ENCODE results near the gene KIF23. TPM values are rescaled to one million over a fixed set of nuclear protein-coding genes. Genes with fewer than 3 reads are reported as not detected.

KIF23 gene
- polyA plus RNA-seq, 1 donor, result 15.9 TPM

DNA sequence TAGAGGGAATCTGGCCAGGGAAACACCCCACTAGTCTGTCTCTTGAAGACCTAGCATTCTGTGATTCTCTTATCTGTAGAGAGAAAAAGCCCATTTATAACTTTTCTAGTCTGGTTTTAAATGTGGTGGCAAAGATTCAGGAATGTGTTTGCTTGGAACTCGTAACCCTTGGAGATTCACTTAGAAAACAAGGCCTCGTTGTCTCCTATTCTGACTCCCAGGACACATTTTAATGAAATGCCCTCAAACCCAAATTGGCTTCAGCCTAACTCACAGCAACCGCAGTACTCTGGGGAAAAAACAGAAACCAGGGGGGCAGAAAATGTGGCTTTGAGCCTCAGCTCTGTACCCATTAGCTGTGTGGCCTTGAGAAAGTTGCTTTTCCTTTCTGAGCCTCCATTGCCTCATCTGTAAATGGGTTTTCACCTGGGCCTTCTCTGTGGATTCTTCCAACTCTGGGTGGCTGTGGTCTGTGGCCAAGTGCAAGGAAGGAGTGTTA, 75.0 kb downstream of the KIF23 start:
- DNase-seq, result peak in 1 of 2 donors; percentile 15
- H3K36me3 ChIP-seq (ENCODE audit: control insufficient read depth, insufficient read depth, low read length), result no peaks in the 10 kb centered on the region
- no peak overlapping the region for H3K4me3 ChIP-seq (ENCODE audit: low read length)
- peaks cover 11% of the 10 kb centered on the region for H3K27me3 ChIP-seq (ENCODE audit: control insufficient read depth, insufficient read depth, low read length)
- no peaks in the 10 kb centered on the region for H3K9me3 ChIP-seq (ENCODE audit: control insufficient read depth, low read depth, low read length)
- WGBS (ENCODE audit: insufficient coverage, low lambda C conversion rate), result no CpG with 5 or more reads among the region's 3 CpGs
- no peaks in the 10 kb centered on the region for H3K4me1 ChIP-seq (ENCODE audit: control insufficient read depth, insufficient read depth, low read length)
- H3K27ac ChIP-seq (ENCODE audit: low read length), result no peak overlapping the region

DNA sequence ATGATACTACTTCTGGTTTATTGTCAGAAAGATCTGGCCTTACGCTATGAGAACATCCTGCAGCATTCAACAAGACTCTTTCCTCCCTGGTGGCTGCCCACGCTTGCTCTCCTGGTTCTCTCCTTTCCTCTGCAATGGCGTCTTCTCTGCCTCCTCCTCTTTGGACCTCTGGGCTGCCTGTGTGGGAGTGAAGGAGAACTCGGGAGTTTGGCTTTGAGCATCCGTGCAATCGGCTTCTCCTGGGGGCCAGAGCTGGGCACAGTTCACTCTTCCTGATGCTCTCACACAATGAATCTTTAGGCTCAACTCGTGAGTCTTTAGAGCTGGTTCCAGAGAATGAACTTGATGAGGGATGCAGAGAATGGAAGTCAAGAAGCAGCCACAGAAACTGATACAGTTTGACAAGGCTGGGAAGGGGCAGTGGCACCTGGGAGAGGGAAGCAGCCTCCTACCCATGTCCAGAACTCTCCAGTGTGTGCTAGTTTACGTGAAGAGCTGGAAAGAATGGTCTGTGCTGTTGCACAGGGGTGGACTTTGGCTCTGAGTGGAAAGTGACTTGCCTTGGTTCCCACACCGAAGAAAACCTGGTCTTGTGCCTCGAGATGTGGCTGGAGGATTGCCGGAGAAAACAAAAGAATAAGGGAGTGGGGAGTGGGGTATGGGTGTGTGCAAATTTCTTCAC, 76.3 kb downstream of the KIF23 start:
- Histone ChIP-seq H3K27me3 (ENCODE audit: control insufficient read depth, insufficient read depth, low read length) (peaks cover 2% of the 10 kb centered on the region), H3K9me3 (ENCODE audit: control insufficient read depth, low read depth, low read length) (no peaks in the 10 kb centered on the region), H3K36me3 (ENCODE audit: control insufficient read depth, insufficient read depth, low read length) (no peaks in the 10 kb centered on the region), H3K27ac (ENCODE audit: low read length) (no peak overlapping the region), H3K4me1 (ENCODE audit: control insufficient read depth, insufficient read depth, low read length) (no peaks in the 10 kb centered on the region), H3K4me3 (ENCODE audit: low read length) (no peak overlapping the region)
- DNase-seq, result no peak
- WGBS (ENCODE audit: insufficient coverage, low lambda C conversion rate), result 73% methylated on average over 2 of the region's 11 CpGs

DNA sequence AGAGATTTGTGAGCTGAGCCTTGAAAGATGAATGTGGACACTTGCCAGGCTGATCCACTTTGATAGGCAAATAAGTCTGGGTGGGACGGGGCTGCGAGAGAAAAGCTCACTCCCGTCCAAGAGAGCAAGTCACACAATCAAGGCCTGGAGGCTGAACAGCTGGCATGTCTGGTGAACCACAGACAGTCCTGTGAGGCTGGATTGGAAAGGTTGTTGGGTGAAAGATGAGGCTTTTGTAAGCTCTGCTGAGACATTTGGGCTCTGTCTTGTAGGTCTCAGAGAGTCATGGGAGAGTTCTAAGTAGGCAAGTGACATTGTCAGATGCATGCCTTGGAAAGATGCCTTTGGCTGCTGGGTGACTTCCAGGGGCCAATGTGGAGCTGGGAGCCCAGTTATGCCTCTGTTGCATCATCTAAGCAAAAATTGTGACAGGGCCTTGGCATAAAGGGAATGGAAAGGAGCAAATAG, 76.9 kb downstream of the KIF23 start:
- no CpG with 5 or more reads among the region's 3 CpGs for WGBS (ENCODE audit: insufficient coverage, low lambda C conversion rate)
- Histone ChIP-seq H3K36me3 (ENCODE audit: control insufficient read depth, insufficient read depth, low read length) (no peaks in the 10 kb centered on the region), H3K27ac (ENCODE audit: low read length) (no peak overlapping the region), H3K27me3 (ENCODE audit: control insufficient read depth, insufficient read depth, low read length) (peaks cover 2% of the 10 kb centered on the region), H3K4me1 (ENCODE audit: control insufficient read depth, insufficient read depth, low read length) (no peaks in the 10 kb centered on the region), H3K4me3 (ENCODE audit: low read length) (no peak overlapping the region), H3K9me3 (ENCODE audit: control insufficient read depth, low read depth, low read length) (no peaks in the 10 kb centered on the region)
- no peak for DNase-seq

DNA sequence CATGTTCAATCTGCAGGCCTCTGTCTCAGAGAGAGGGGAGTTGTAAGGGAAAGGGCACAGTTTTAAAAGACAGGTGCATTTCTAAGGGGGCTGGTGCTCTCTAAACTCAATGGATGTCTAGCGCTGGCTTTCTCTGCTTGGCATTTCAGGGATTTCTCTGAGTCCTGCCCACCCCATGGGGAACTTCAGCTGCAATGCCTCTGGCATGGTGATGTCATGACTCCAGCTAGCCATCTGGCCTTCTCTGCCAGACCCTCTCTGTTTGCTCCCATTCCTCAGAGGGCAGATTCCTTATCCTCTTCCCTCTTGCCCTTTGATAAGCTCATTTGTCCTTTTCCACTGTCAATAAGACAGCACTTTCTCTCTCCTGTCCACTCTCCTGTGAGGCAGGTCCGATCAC, 79.3 kb downstream of the KIF23 start:
- WGBS (ENCODE audit: insufficient coverage, low lambda C conversion rate), result no CpG with 5 or more reads among the region's 2 CpGs
- no peaks in the 10 kb centered on the region for H3K36me3 ChIP-seq (ENCODE audit: control insufficient read depth, insufficient read depth, low read length)
- H3K4me1 ChIP-seq (ENCODE audit: control insufficient read depth, insufficient read depth, low read length), result no peaks in the 10 kb centered on the region
- no peak overlapping the region for H3K27ac ChIP-seq (ENCODE audit: low read length)
- no peaks in the 10 kb centered on the region for H3K9me3 ChIP-seq (ENCODE audit: control insufficient read depth, low read depth, low read length)
- no peak for DNase-seq
- H3K4me3 ChIP-seq (ENCODE audit: low read length), result no peak overlapping the region
- H3K27me3 ChIP-seq (ENCODE audit: control insufficient read depth, insufficient read depth, low read length), result peaks cover 2% of the 10 kb centered on the region

DNA sequence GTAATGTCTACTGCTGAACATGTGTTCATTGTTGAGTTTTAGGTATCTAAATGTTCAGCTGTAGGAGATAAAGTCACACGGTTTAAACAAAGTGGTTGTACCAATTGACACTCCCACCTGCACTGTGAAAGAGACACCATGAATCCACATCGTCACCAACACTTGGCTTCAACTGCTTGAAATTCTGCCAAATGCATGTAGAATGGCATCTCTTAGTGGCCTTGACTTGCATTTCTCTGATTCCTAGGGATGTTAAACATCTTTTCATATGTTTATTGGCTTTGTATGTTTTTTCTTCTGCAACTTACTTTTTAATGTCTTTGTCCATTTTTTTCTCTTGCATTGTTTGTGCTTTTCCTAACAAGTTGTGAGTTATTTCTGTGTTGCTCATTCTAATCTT, 81.9 kb downstream of the KIF23 start:
- Histone ChIP-seq H3K36me3 (ENCODE audit: control insufficient read depth, insufficient read depth, low read length) (no peaks in the 10 kb centered on the region), H3K4me1 (ENCODE audit: control insufficient read depth, insufficient read depth, low read length) (no peaks in the 10 kb centered on the region), H3K9me3 (ENCODE audit: control insufficient read depth, low read depth, low read length) (no peaks in the 10 kb centered on the region), H3K27me3 (ENCODE audit: control insufficient read depth, insufficient read depth, low read length) (peaks cover under 1% of the 10 kb centered on the region), H3K27ac (ENCODE audit: low read length) (no peak overlapping the region), H3K4me3 (ENCODE audit: low read length) (no peak overlapping the region)
- no CpG with 5 or more reads among the region's 2 CpGs for WGBS (ENCODE audit: insufficient coverage, low lambda C conversion rate)
- DNase-seq, result no peak

DNA sequence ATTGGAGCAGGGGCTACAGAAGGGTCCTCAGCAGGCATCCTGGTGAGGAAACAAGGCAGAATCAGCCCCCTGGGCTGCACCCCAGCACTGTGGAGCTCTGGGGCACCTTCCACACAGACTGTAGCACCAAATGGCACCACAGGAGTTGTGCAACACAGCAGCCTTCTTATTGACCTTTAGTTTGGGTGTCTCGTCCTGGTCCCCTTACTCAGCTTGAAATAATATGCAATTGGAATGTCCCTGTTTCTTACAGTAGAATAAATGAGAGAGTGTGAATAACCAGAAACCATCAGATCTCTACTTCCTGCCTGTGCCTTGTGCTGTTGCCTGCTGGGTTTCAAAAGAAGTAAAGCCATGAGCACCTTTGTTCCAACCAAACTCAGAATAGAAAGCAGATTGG, 82.9 kb downstream of the KIF23 start:
- no CpG with 5 or more reads among the region's 1 CpG for WGBS (ENCODE audit: insufficient coverage, low lambda C conversion rate)
- Histone ChIP-seq H3K36me3 (ENCODE audit: control insufficient read depth, insufficient read depth, low read length) (no peaks in the 10 kb centered on the region), H3K4me3 (ENCODE audit: low read length) (no peak overlapping the region), H3K4me1 (ENCODE audit: control insufficient read depth, insufficient read depth, low read length) (no peaks in the 10 kb centered on the region), H3K27me3 (ENCODE audit: control insufficient read depth, insufficient read depth, low read length) (no peaks in the 10 kb centered on the region), H3K27ac (ENCODE audit: low read length) (no peak overlapping the region), H3K9me3 (ENCODE audit: control insufficient read depth, low read depth, low read length) (no peaks in the 10 kb centered on the region)
- DNase-seq, result no peak

DNA sequence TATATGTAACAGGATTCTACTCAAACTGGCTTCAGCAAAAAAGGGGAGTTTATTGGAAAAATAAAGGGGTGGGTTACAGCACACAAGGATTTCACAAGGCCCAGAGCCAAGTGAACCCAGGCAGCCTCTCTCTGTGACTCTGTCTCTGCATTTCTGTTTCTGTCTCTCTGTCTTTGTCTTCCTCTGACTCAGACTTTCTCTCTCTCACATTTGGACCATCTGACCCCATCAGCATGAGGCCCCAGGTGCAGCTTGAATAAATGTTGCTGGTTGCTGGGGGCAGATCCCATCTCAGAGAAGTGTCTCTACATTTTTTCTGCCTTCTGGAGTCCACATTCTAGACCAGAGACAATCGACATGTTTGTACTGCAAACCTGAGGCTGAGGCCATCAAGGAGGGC, 83.5 kb downstream of the KIF23 start:
- Histone ChIP-seq H3K9me3 (ENCODE audit: control insufficient read depth, low read depth, low read length) (no peaks in the 10 kb centered on the region), H3K4me3 (ENCODE audit: low read length) (no peak overlapping the region), H3K27ac (ENCODE audit: low read length) (no peak overlapping the region), H3K4me1 (ENCODE audit: control insufficient read depth, insufficient read depth, low read length) (no peaks in the 10 kb centered on the region), H3K36me3 (ENCODE audit: control insufficient read depth, insufficient read depth, low read length) (no peaks in the 10 kb centered on the region), H3K27me3 (ENCODE audit: control insufficient read depth, insufficient read depth, low read length) (peaks cover 3% of the 10 kb centered on the region)
- no CpG with 5 or more reads among the region's 1 CpG for WGBS (ENCODE audit: insufficient coverage, low lambda C conversion rate)
- DNase-seq, result no peak

Other genes with a start within 250 kb of the KIF23 start
- gene PAQR5, start 115.4 kb upstream of the KIF23 start, polyA plus RNA-seq, result 3.4 TPM
- 2,101 TPM for gene RPLP1, start 38.5 kb downstream of the KIF23 start, polyA plus RNA-seq